Ishikawa (cell line): ENCODE results near the gene PLRG1.

Experiments
- CEBPB ChIP-seq: IDR thresholded peaks from 2 replicates; pipeline ENCODE4 v1.6.1; 2012
- CREB1 ChIP-seq: IDR thresholded peaks from 2 replicates; pipeline ENCODE4 v1.6.1; 2012; ENCODE audit warnings: low read depth
- EGR1 ChIP-seq: IDR thresholded peaks from 2 replicates; pipeline ENCODE4 v1.6.1; 2012
- EP300 ChIP-seq: IDR thresholded peaks from 2 replicates; pipeline ENCODE4 v1.6.1; 2012; ENCODE audit warnings: borderline replicate concordance
- FOXM1 ChIP-seq: IDR thresholded peaks from 2 replicates; pipeline ENCODE4 v1.6.1; 2012; ENCODE audit warnings: low read depth, borderline replicate concordance
- MAX ChIP-seq: IDR thresholded peaks from 2 replicates; pipeline ENCODE4 v1.6.1; 2012
- NFIC ChIP-seq: IDR thresholded peaks from 2 replicates; pipeline ENCODE4 v1.6.1; 2012
- RAD21 ChIP-seq: IDR thresholded peaks from 2 replicates; pipeline ENCODE4 v1.6.1; 2012; ENCODE audit warnings: low read depth
- REST ChIP-seq: IDR thresholded peaks from 2 replicates; pipeline ENCODE4 v1.6.1; 2012; ENCODE audit warnings: low read depth, mild to moderate bottlenecking
- TAF1 ChIP-seq: IDR thresholded peaks from 2 replicates; pipeline ENCODE4 v1.6.1; 2012; ENCODE audit warnings: low read depth, mild to moderate bottlenecking
- TCF12 ChIP-seq: IDR thresholded peaks from 2 replicates; pipeline ENCODE4 v1.6.1; 2012; ENCODE audit warnings: low read depth
- TEAD4 ChIP-seq: IDR thresholded peaks from 2 replicates; pipeline ENCODE4 v1.6.1; 2012
- USF1 ChIP-seq: IDR thresholded peaks from 2 replicates; pipeline ENCODE4 v1.6.1; 2012
- YY1 ChIP-seq: IDR thresholded peaks from 2 replicates; pipeline ENCODE4 v1.6.1; 2012; ENCODE audit warnings: low read depth
- ZBTB7A ChIP-seq: IDR thresholded peaks from 2 replicates; pipeline ENCODE4 v1.6.1; 2012; ENCODE audit warnings: low read depth

Gene PLRG1

DNA sequence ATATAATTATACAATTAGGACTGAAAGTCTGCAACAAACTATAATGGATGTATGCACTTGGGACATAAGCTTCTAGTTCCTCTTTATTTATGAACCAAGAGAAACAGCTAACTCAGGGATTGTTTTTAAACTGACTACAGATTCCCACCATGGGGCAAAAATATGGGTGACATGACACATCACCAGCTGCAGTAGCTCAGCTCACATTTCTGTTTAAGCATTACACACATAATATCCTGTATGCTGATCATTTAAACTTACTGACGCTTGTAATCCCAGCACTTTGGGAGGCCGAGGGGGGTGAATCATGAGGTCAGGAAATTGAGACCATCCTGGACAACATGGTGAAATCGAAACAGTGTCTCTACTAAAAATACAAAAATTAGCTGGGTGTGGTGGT is 24.1 kb upstream of the PLRG1 start:
- no peak for TF ChIP-seq CEBPB

GRCh38 chr4:154573190-154573870 is 23.1 kb upstream of the PLRG1 start:
- no peak for TF ChIP-seq FOXM1
- TF ChIP-seq TEAD4, result no peak
- TF ChIP-seq RAD21, result no peak
- TF ChIP-seq MAX, result no peak
- no peak for TF ChIP-seq EGR1
- TF ChIP-seq EP300, result no peak
- no peak for TF ChIP-seq NFIC
- TF ChIP-seq YY1, result no peak
- no peak for TF ChIP-seq ZBTB7A
- TF ChIP-seq REST, result no peak
- TF ChIP-seq TCF12, result no peak
- no peak for TF ChIP-seq TAF1
- TF ChIP-seq CEBPB, result no peak
- no peak for TF ChIP-seq CREB1
- no peak for TF ChIP-seq USF1

- TF ChIP-seq EP300 (no peak), TCF12 (no peak), CREB1 (no peak), MAX (no peak), TEAD4 (no peak), USF1 (no peak), CEBPB (no peak), RAD21 (no peak), YY1 (no peak), EGR1 (no peak), ZBTB7A (no peak), REST (no peak), NFIC (no peak), TAF1 (no peak), FOXM1 (no peak)
Measured at GRCh38 chr4:154569584-154569983, 19.4 kb upstream of the PLRG1 start.

- no peak for TF ChIP-seq CEBPB
- no peak for TF ChIP-seq CREB1
- no peak for TF ChIP-seq FOXM1
- TF ChIP-seq NFIC, result no peak
- TF ChIP-seq REST, result no peak
- TF ChIP-seq USF1, result no peak
- TF ChIP-seq EP300, result no peak
- TF ChIP-seq TEAD4, result no peak
- no peak for TF ChIP-seq YY1
- TF ChIP-seq MAX, result no peak
- no peak for TF ChIP-seq TAF1
Measured at GRCh38 chr4:154569028-154569427, 18.8 kb upstream of the PLRG1 start.
